ENCODE measurements around the gene ASPHD2. TPM values are rescaled to one million over a fixed set of nuclear protein-coding genes. Genes with fewer than 3 reads are reported as not detected.

The ASPHD2 gene
- total RNA-seq, 1 donor from 2014 or later = 1.2 TPM

DNA sequence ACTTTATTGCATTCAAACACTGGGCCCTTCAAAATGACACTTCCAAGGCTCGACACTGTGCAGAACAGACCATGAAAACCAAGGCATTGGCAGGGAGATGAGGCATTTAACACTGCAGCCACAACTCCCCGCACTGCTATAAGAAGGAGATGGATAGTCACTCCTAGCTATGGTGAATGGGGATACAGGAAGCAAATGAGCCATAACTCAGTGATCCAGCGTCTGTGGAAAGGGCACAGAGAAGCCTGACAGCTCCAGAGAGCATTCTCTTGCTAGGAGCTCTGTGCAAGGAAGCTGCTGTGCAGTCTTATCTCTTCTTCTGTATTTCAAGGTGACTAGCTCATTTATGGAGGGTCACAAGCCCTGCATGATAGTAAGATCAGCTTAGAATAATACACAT lies 33.6 kb downstream of the ASPHD2 start:
- ATAC-seq = no peak

DNA sequence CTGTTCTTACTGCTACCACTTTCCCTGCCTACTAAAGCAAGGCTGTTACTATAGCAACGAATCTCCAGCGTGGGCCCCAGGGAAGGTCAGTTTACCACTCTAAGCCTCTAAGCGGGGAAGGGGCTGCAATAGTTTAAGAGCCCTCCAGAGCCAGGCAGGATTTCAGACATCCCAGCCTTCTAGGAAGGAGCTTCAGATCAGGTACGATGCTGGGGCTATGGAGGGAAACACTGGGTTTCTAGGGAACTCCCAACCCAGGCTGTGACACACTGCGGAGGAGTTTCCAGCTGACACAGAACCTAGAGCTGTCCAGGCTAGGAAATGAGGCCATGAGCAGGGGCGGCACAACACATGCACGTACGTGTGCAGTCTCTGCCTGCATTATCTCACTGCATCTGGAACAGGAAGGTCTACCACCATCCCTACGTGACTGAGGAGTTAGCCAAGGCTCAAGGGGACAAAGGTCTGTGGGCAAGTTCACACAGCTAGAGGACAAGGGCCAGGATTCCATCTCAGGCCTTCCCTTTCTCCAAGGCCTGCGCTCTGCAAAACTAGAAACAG lies 34.1 kb downstream of the ASPHD2 start:
- intact Hi-C loops (cut with DNase I) = no loop called here
- no peak for DNase-seq (ENCODE audit: low spot score)
- peak; percentile 44 for ATAC-seq

More for the DNA sequence above, 33.6 kb downstream of the ASPHD2 start:
- intact Hi-C loops (cut with DNase I) = no loop called here
- DNase-seq (ENCODE audit: low spot score) = no peak

GRCh38 chr22:26463688-26464087 lies 34.6 kb downstream of the ASPHD2 start:
- no peak for DNase-seq (ENCODE audit: low spot score)
- intact Hi-C loops (cut with DNase I) = no loop called here
- peak; percentile 40 for ATAC-seq

DNA sequence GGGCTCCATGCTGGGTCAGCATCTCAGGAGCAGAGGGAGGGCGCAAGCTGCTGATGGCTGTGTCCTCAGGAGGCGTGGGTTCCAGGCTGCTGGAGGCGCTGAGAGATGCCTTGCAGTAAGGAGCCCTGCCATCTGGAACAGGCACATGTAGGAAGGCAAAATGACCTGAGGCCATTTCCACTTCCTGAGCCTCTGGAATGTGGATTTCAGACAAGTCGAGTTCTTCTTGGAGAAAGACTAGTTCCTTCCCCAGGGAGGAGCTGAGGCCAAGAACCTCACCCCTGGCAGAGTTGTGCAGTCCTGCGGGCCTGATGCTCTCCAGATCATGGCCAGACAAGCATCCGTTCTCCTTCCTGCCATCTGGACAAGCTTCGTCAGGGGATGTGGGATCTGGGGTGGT lies 35.3 kb downstream of the ASPHD2 start:
- intact Hi-C loops (cut with DNase I) = no loop called here
- peak; percentile 72 for ATAC-seq
- DNase-seq (ENCODE audit: low spot score) = peak; percentile 71

DNA sequence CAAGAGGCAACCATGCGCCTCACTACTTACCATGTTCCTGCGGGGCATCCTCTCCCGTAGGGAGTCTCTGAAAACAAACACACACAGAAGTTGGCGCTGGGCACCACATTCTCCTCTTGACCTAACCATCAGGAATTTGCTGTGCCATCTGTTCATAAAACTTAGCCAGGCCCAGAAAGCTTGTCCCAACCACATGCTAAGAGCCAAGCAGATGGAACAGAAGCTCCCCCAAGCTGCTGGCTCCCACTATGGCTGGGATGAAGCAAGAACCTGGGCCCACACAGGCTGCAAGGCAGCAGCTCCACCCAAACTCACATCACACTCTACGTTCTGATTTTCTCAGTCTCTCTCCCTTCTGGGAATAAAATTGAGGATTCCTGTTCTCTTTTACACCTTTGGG lies 37.1 kb downstream of the ASPHD2 start:
- intact Hi-C loops (cut with DNase I) = no loop called here
- DNase-seq (ENCODE audit: low spot score) (no peak), ATAC-seq (no peak)

GRCh38 chr22:26470807-26471206 lies 41.7 kb downstream of the ASPHD2 start:
- intact Hi-C loops (cut with DNase I) = no loop called here
- ATAC-seq = no peak
- no peak for DNase-seq (ENCODE audit: low spot score)

DNA sequence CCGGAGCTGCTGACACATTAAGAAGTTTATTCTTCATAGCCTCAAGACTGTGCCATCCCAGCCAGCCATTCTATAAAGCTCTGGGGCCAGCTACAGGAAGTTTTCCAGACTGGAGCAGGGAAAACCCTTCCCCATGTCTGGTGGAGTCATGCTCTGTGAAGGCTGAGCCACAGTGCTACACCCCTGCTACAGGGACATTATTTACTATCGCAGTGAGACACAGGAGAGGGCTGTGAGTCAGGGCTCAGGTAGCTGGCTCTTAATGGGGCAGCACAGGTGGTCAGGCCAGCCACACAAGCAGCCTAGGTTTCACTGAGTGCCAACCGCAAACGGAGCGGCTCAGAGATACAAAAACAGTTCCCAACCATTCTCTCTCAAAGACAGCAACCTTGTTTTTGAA lies 42.5 kb downstream of the ASPHD2 start:
- ATAC-seq = no peak

GRCh38 chr22:26474682-26475081 lies 45.6 kb downstream of the ASPHD2 start:
- DNase-seq (ENCODE audit: low spot score) (no peak), ATAC-seq (no peak)
- intact Hi-C loops (cut with DNase I) = no loop called here

More for the DNA sequence above, 42.5 kb downstream of the ASPHD2 start:
- intact Hi-C loops (cut with DNase I) = no loop called here
- DNase-seq (ENCODE audit: low spot score) = no peak

DNA sequence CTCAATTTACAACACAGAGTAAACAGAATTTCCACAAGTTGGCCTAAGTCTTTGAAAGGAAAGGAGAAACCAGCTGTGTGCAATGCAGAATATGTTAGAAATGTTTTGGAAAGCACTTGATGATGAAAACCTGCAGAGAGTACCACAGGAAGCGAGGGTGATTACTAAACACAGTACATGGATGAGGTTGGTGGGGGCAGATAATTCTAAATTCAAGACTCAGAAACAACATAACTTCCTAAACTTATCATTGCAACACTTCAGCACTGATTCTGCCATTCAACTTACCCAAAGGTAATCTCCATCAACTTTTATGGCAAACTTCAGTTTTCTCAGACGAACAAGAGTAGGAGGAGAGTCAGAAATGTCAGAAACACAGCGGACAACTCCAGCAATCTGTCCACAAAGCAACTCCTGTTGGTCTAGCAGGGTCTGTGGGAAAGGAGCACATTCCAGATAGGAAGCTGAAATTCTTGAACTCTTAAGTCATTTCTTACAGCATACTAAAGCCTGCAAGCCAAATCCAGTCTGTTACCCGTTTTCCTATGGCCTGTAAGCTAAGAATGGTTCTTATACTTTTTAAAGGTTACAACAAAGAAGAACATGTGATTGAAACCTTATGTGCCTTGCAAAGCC lies 47.8 kb downstream of the ASPHD2 start:
- intact Hi-C loops (cut with DNase I) = no loop called here
- ATAC-seq (no peak), DNase-seq (ENCODE audit: low spot score) (no peak)

DNA sequence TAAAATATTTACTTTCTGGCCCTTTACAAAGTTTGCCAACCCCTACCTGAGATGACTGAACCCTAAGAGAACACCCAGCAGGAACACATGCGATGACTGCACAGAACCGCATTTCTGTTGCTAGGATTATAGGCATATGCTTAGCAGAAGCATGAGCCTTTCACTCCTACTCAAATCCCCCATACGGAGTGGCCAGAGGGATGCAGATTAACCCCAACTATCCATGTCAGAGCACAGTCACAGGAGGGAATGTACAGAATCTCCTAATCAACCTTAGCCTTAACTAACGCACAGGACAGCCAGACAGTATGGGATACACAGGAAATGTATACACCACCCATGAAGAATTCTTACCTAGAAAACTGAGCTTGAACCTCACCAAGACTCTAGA lies 48.3 kb downstream of the ASPHD2 start:
- no peak for DNase-seq (ENCODE audit: low spot score)
- intact Hi-C loops (cut with DNase I) = no loop called here
- no peak for ATAC-seq

DNA sequence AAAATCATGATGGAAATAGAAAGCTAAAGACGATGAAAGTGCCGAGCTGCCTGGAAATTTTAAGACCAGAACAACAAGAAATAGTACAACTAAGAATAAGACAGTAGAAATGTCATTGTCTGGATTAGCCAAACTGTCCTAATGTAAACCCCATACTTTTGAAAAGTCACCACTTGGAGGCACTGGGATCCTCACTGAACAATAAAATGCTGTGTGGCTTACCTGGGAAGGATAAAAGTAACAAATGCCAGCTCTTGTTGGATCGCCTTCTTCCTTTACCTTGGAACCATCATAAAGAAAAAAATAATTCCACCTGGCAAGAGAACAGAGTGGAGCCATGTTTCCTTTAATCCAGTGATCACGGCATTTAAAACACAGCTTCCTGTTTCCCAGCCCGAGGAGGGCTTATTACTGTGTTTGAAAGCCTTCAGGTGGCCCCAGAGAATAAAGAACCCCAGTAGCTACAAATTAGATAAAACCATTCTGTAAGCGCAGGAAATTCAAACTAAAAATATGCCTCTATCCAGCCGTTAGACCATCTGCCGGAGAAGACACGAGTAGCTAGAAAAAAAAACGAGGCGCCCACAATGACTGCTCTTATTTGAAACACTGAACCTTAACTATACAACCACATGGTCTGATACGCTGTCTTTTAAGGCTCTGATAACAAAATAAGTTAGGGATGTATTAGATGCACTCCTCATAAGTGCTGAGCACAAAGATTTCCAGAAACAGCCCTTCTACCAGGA lies 50.2 kb downstream of the ASPHD2 start:
- no peak for ATAC-seq
- intact Hi-C loops (cut with DNase I) = no loop called here
- no peak for DNase-seq (ENCODE audit: low spot score)

DNA sequence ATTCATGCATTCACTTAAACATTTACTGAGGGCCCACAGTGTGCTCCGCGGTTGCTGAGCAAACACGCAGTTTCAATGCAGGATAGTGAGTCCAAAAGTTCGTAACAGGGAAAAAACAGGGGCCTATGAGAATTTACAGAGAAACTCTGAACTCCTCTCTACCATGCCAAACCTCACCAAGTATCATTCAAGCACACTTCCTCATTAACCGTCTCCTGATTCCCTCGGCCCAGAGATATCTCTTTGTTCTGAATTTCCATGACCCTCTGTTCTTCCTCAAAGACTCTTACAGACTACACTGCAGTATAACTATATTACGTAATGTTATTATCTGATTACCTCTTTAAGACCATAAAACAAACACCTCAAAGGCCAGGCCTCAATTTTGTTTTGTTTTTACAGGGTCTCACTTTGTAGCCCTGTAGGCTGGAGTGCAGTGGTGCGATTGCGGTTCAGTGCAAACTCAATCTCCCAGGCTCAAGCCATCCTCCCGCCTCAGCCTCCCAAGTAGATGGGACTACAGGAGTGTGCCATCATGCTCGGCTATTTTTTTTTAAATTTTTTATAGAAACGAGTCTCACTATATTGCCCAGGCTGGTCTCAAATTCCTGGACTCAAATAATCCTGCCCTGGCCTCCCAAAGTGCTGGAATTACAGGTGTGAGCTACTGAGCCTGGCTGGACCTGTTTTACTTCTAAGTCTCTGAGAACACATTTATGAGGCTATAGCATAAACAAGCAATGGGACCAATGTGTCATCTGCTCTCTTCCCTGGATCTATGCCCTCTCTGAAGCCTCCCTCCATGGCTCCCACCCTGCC lies 50.9 kb downstream of the ASPHD2 start:
- intact Hi-C loops (cut with DNase I) = no loop called here
- ATAC-seq (no peak), DNase-seq (ENCODE audit: low spot score) (no peak)

GRCh38 chr22:26480611-26480932 lies 51.5 kb downstream of the ASPHD2 start:
- DNase-seq (ENCODE audit: low spot score) (no peak), ATAC-seq (no peak)
- intact Hi-C loops (cut with DNase I) = no loop called here

GRCh38 chr22:26481112-26481693 lies 52.1 kb downstream of the ASPHD2 start:
- intact Hi-C loops (cut with DNase I) = no loop called here
- no peak for ATAC-seq

GRCh38 chr22:26481694-26482093 lies 52.6 kb downstream of the ASPHD2 start:
- intact Hi-C loops (cut with DNase I) = no loop called here
- no peak for DNase-seq (ENCODE audit: low spot score)

More at GRCh38 chr22:26481112-26481693, 52.1 kb downstream of the ASPHD2 start:
- DNase-seq (ENCODE audit: low spot score) = no peak

DNA sequence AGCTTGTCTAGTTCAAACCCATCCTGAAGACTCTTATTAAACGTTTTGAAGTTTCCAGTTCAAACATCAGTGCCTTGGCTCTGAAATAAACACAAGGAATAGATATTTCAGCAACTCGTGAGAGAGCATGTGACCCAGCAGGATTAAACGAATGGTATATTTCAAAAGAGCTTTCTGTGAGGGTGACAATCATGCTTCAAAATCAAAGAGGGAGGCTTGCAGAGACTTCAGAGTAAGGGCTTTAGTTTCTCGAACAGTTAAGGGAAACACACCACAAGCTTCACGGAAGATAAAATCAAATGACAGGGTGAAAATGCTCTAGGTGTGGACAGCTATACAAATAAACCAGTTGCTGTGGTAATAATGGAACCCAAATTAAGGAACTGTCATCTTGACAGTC lies 53.1 kb downstream of the ASPHD2 start:
- intact Hi-C loops (cut with DNase I) = no loop called here
- DNase-seq (ENCODE audit: low spot score) (no peak), ATAC-seq (no peak)

More at GRCh38 chr22:26481694-26482093, 52.6 kb downstream of the ASPHD2 start:
- ATAC-seq = no peak

DNA sequence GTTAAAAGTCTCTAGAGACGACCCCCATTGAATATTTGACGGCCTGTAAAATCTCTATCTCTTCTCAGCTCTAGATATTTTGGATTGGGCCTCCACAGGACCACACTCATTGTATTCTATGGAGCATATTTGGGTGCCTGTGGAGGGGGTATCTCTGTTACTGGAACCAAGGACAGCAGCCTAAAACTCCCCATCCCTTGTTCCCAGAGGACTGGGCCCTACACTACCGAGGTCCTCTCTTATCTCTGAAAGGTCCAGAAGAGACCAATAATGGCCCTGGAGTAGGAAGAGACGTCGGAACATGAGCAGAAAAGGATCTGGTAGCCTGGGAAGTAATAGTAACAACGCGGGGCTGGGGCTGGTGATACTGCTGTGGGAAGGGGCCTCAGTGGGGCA lies 54.0 kb downstream of the ASPHD2 start:
- ATAC-seq = no peak
- intact Hi-C loops (cut with DNase I) = no loop called here
- no peak for DNase-seq (ENCODE audit: low spot score)

DNA sequence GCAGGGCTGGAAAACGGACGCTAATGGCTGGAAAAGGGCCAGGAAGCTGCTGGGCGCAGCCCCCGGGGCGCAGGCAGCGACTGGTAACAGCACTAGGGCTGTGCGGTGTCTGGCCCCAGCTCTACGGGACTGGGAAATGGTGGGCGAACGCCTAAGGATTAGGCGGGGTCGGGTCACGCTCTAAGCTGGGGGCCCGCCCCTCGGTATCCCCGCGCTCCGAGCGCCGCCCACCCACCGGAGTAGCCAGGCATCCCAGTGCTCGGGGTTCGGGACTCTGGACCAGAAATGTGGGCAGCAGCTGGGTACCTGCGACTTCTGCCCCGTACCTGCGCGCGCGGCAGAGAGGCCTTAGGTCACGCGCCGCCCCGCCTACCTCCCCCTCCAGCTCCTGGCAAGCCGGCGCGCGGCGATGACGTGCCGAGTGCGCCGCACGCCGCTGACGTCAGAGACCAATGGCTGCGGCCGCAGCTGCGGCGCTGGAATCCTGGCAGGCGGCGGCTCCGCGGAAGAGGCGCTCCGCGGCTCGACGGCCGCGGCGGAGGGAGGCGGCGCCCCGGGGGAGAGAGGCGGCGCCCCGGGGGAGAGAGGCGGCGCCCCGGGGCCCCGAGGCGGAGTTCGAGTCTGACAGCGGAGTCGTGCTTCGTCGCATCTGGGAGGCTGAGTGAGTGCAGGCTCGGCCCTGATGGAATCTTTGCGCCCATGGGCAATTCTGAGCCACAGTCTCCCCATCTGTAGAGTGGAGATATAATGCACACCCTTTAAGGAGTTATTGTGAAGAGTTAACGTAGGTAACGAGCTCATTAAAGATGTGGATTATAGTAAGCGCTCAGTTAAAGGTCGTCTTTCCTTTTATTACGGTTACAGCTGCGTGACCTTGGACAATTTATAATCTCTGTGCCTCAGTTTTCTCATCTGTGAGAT lies 54.6 kb downstream of the ASPHD2 start, which contains the start of the genes HPS4 and SRRD:
HPS4 (minus strand) TSS at position 345 of the 921 bp plus-strand sequence. CDS start 2,021 bp downstream, outside the sequence.
SRRD (plus strand) TSS at position 439 of the 921 bp plus-strand sequence; CDS start at position 453, 14 bp downstream.
- peak; percentile 97 for ATAC-seq
- peak; percentile 93 for DNase-seq (ENCODE audit: low spot score)
- intact Hi-C loops (cut with DNase I) = no loop called here

Data from sciatic nerve (tissue), 2 donors.